GM06990 (cell line): ENCODE data around the gene NCCRP1.

Experiments used
- DNase-seq: peaks from one replicate; pipeline ENCODE4 v3.0.0-alpha.2; 2011; ENCODE audit not compliant: insufficient read length; ENCODE audit errors: extremely low read depth
- H3K27me3 ChIP-seq: replicated peaks from 2 replicates; pipeline ENCODE4 v1.6.0; 2011; ENCODE audit warnings: low read length; ENCODE audit not compliant: control insufficient read depth, insufficient read depth
- H3K36me3 ChIP-seq: 2 replicates; pipeline ENCODE4 v1.5.1; 2011; ENCODE audit warnings: low read length; ENCODE audit not compliant: control insufficient read depth, insufficient read depth
- H3K4me3 ChIP-seq: replicated peaks from 2 replicates; pipeline ENCODE4 v1.5.1; 2011; ENCODE audit warnings: low read depth, mild to moderate bottlenecking, control low read depth, low read length
- TF ChIP-seq, protein P1 (sequence below): IDR thresholded peaks from 2 replicates; pipeline ENCODE4 v1.5.1; 2011; ENCODE audit warnings: low read length, control low read depth, mild to moderate bottlenecking, inconsistent platforms; ENCODE audit not compliant: insufficient read depth, poor library complexity, severe bottlenecking

Gene NCCRP1

DNA sequence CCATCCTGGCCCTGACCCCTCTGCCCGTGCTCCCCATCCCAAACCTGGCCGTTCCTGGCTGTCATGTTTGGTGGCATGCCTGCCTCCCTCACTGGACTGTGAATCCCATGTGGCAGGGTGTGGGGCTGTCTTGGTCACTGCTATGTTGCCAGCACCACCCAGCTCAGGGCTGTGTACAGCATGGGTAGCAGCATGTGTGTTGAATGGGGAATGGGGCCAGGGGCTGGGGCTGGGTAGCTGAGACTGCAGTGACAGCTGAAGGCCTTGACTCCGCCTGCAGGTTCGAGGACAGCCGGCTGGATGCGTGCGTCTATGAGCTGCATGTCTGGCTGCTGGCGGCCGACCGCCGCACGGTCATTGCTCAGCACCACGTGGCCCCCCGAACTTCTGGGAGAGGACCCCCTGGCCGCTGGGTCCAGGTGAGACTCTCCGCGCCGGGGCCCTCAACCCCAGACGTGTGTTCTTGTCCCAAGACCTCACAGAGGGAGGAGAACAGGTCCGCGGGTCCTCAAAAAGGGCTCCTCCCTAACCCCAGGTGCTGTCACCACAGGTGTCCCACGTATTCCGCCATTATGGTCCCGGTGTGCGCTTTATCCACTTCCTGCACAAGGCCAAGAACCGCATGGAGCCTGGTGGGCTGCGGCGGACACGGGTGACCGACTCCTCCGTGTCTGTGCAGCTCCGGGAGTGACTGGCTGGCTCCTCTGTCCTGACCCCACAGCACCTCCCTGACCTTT is 3.5 kb downstream of the NCCRP1 start:
- DNase-seq = no peak
- H3K4me3 ChIP-seq = no peak overlapping the region
- no peaks in the 10 kb centered on the region for H3K36me3 ChIP-seq
- TF ChIP-seq, protein P1, sequence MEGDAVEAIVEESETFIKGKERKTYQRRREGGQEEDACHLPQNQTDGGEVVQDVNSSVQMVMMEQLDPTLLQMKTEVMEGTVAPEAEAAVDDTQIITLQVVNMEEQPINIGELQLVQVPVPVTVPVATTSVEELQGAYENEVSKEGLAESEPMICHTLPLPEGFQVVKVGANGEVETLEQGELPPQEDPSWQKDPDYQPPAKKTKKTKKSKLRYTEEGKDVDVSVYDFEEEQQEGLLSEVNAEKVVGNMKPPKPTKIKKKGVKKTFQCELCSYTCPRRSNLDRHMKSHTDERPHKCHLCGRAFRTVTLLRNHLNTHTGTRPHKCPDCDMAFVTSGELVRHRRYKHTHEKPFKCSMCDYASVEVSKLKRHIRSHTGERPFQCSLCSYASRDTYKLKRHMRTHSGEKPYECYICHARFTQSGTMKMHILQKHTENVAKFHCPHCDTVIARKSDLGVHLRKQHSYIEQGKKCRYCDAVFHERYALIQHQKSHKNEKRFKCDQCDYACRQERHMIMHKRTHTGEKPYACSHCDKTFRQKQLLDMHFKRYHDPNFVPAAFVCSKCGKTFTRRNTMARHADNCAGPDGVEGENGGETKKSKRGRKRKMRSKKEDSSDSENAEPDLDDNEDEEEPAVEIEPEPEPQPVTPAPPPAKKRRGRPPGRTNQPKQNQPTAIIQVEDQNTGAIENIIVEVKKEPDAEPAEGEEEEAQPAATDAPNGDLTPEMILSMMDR = no peak
- H3K27me3 ChIP-seq = peaks cover 2% of the 10 kb centered on the region; the same call in 1 of the 2 replicates

DNA sequence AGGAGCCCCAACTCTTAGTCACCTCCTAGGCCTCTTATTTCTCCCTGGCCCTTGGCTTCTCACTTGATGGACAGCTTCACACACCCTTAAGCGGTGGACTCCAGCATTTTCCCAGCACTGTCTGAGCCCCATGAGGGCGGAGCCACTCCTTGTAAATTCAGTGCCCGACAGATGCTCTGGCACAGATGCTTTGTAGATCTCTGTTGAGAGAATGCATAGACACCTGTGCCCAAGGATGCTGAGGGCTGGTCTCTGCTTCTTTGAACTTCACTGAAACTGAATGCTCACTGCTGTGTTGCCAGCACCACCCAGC is 4.0 kb downstream of the NCCRP1 start:
- TF ChIP-seq, protein P1 = no peak
- DNase-seq = no peak
- Histone ChIP-seq H3K27me3 (peaks cover 2% of the 10 kb centered on the region; the same call in 1 of the 2 replicates), H3K4me3 (no peak overlapping the region), H3K36me3 (no peaks in the 10 kb centered on the region)

DNA sequence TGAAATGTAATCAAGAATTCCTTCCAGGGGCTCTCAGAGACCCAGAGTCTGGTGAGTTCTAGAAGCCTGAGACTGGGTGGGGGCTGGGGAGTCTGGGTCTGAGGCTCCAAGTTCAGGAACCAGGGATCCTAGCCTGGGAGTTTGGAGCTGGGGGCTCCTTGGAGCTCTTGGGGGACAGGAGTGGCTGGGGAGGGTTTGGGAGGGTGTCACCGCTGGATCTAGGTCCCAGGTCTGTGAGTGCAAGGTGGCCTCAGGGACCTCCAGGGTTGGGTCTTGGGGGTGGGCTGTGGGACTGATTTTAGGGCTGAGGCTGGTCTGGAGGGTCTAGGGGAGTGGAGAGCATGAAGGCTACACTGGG is 6.2 kb downstream of the NCCRP1 start:
- H3K36me3 ChIP-seq = no peaks in the 10 kb centered on the region
- H3K4me3 ChIP-seq = no peak overlapping the region
- TF ChIP-seq, protein P1 = no peak
- H3K27me3 ChIP-seq = peaks cover 2% of the 10 kb centered on the region; the same call in 1 of the 2 replicates
- no peak for DNase-seq

DNA sequence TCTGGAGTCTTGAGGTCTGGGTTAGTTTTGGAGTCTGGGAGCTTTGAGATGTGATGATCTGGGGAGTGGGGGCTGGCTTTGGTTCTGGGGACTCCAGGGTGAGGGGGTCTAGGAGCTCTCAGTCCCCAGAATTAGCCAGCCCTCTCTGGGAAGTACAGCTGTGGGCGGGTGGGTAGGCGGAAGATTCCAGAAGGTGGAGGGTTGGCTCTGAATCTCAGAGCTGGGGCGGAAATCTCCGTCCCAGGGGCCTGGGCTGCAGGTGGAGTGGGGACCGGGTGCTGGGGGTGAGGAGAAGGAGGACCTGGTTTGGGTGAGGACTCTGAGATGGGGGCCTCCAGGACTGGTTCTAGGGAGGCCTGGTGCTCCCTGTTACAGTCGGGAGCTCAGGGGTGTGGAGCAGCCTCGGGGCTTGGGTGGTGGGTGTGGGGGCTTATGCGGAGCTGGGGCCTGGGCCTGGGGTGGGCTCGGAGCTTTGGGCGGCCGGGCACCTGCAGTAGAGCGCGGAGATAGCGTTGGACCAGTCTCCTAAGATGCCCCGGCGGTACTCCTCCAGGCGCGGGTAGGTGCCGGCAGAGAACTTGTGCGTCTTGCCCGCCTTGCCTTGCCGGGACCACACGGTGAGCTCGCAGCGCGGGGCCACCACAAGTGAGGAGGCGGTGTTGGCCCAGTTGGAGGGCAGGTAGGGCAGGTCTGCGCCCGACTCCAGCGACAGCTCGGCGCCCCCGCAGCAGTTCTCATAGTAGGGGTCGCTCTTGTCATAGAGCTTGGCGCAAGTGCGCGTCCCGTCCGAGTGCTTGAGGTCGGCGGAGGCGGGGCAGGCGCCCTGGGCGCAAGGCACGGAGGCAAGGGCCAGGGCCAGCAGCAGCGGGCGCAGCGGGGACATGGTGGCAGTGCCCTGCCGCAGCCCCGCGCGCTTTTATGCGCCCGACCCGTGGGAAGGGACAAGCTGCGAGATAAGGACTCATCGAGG is 6.9 kb downstream of the NCCRP1 start, which contains the start of gene SYCN:
SYCN (minus strand) TSS at position 892 of the 970 bp plus-strand sequence; CDS start at position 883, 9 bp downstream.
- H3K36me3 ChIP-seq = no peaks in the 10 kb centered on the region
- no peak for DNase-seq
- TF ChIP-seq, protein P1 = no peak
- H3K27me3 ChIP-seq = peaks cover 2% of the 10 kb centered on the region; the same call in 1 of the 2 replicates
- H3K4me3 ChIP-seq = no peak within 1 kb of the TSS

DNA sequence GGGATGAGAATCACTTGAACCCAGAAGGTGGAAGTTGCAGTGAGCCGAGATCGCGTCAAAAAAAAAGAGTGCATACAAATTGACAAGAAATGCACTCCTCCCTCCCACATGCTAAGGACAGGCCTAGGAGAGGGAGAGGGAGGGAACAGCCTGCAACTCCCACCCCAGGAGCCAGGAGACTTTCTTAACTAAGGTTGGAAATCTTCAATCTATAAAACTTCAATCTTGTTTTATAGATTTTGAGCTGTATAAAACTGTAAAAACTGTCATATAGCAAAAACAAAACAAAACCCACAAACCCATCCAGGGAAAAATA is 8.6 kb downstream of the NCCRP1 start:
- TF ChIP-seq, protein P1 = no peak
- DNase-seq = no peak
- Histone ChIP-seq H3K36me3 (no peaks in the 10 kb centered on the region), H3K4me3 (no peak overlapping the region), H3K27me3 (no peaks in the 10 kb centered on the region)
